Measurements from ENCODE around the gene OR8B2. TPM values are rescaled to one million over a fixed set of nuclear protein-coding genes. Genes with fewer than 3 reads are reported as not detected.
"Not testable (repeated sequence)": the region's sequence is repeated elsewhere in the genome, so short reads cannot be mapped to it uniquely, and the experiment has no call there.

The OR8B2 gene
- total RNA-seq, 1 donor from 2014 or later = not detected

- no peak overlapping the region for H3K4me3 Mint-ChIP-seq
- POLR2A ChIA-PET = no interaction called here
- no peaks in the 10 kb centered on the region for H3K9me3 Mint-ChIP-seq
- no peak for TF ChIP-seq CTCF (IDR thresholded peaks at IDR 0.05)
- H3K27me3 Mint-ChIP-seq = no peaks in the 10 kb centered on the region
- CTCF ChIA-PET = no interaction called here
- intact Hi-C loops (cut with micrococcal nuclease) = no loop called here
- no peaks in the 10 kb centered on the region for H3K4me1 Mint-ChIP-seq
- H3K27ac Mint-ChIP-seq = no peak overlapping the region
- no peaks in the 10 kb centered on the region for H3K36me3 Mint-ChIP-seq (ENCODE audit: low read depth)
- ATAC-seq (ENCODE audit: low read depth) (no peak), DNase-seq (no peak)
These were observed 10.1 kb upstream of the OR8B2 start for GRCh38 chr11:124394408-124394807.

DNA sequence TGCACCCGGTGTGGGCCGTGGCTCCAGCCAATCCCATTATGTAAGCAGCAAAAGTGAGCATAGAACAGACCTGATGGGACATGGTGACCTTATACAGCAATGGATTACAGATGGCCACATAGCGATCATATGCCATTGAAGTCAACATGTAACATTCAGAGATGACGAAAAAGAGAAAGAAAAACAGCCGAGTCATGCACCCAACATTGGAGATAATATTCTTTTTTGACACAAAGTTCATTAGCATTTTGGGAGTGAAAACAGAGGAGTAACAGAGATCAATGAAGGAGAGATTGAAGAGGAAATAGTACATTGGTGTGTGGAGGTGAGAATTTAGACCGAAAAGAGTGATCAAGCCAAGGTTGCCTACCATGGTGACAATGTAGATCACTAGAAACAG is 1.4 kb downstream of the OR8B2 start:
- CTCF ChIA-PET; H3K4me3 Mint-ChIP-seq; H3K9me3 Mint-ChIP-seq; DNase-seq; H3K4me1 Mint-ChIP-seq; H3K27me3 Mint-ChIP-seq; POLR2A ChIA-PET; H3K27ac Mint-ChIP-seq; intact Hi-C loops (cut with micrococcal nuclease); ATAC-seq (ENCODE audit: low read depth); H3K36me3 Mint-ChIP-seq (ENCODE audit: low read depth): not testable (repeated sequence)

DNA sequence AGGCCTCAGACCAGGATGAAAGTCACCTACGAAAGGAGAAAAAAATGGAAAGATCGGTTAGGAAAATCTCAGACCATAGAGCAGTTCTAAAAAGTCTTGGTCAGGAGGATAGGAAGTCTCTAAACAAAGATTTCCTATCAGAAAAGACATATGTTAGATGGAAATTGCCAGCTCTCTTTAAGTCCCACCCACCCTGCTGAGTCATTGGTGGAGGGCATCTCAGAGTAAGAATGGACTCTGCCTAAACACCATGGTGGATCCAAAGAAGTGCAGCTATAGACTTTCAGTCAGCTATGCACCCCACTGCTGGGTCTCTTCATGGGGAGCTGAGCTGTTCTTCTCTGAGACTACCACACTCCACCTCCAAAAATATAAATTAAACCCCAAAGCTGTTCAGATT is 3.7 kb downstream of the OR8B2 start:
- H3K27me3 Mint-ChIP-seq = no peaks in the 10 kb centered on the region
- ChIA-PET CTCF (no interaction called here), POLR2A (no interaction called here)
- no peak for DNase-seq
- no peaks in the 10 kb centered on the region for H3K4me1 Mint-ChIP-seq
- ATAC-seq (ENCODE audit: low read depth) = no peak
- H3K9me3 Mint-ChIP-seq = no peaks in the 10 kb centered on the region
- H3K27ac Mint-ChIP-seq = no peak overlapping the region
- no peak overlapping the region for H3K4me3 Mint-ChIP-seq
- no peaks in the 10 kb centered on the region for H3K36me3 Mint-ChIP-seq (ENCODE audit: low read depth)
- no peak for TF ChIP-seq CTCF (IDR thresholded peaks at IDR 0.05)
- intact Hi-C loops (cut with micrococcal nuclease) = no loop called here

DNA sequence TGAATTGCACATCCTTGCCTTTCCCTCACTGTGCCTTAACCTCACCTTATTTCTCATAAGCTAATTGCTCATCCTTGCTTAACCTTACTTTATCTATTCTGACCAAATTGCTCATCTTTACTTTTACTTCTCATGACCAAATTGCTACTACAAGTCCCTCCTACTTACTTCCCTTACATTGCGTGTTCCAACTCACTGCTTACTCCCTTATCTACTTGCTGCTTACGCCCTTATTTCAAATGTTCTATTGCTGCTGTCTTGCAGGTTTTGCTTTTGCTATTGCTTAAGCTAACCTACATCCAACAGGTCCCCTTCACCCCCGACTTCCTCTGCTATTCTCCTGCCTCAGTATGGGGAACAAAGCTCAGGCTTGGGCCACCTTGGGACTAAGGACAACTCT is 8.0 kb downstream of the OR8B2 start:
- ATAC-seq (ENCODE audit: low read depth) (no peak), DNase-seq (no peak)
- no peaks in the 10 kb centered on the region for H3K36me3 Mint-ChIP-seq (ENCODE audit: low read depth)
- POLR2A ChIA-PET = no interaction called here
- CTCF ChIA-PET = no interaction called here
- TF ChIP-seq CTCF (IDR thresholded peaks at IDR 0.05) = no peak
- H3K4me1 Mint-ChIP-seq = no peaks in the 10 kb centered on the region
- H3K4me3 Mint-ChIP-seq = no peak overlapping the region
- H3K27me3 Mint-ChIP-seq = no peaks in the 10 kb centered on the region
- intact Hi-C loops (cut with micrococcal nuclease) = no loop called here
- no peaks in the 10 kb centered on the region for H3K9me3 Mint-ChIP-seq
- H3K27ac Mint-ChIP-seq = no peak overlapping the region

GRCh38 chr11:124359566-124359965 is 24.7 kb downstream of the OR8B2 start:
- H3K4me3 Mint-ChIP-seq = no peak overlapping the region
- TF ChIP-seq CTCF (IDR thresholded peaks at IDR 0.05) = no peak
- intact Hi-C loops (cut with micrococcal nuclease) = no loop called here
- no peak for DNase-seq
- no peaks in the 10 kb centered on the region for H3K27me3 Mint-ChIP-seq
- no peaks in the 10 kb centered on the region for H3K36me3 Mint-ChIP-seq (ENCODE audit: low read depth)
- peaks cover 2% of the 10 kb centered on the region for H3K9me3 Mint-ChIP-seq
- ChIA-PET CTCF (no interaction called here), POLR2A (no interaction called here)
- no peak for ATAC-seq (ENCODE audit: low read depth)
- no peak overlapping the region for H3K27ac Mint-ChIP-seq
- peaks cover 3% of the 10 kb centered on the region for H3K4me1 Mint-ChIP-seq

GRCh38 chr11:124346311-124346955 is 37.9 kb downstream of the OR8B2 start:
- intact Hi-C loops (cut with micrococcal nuclease) = no loop called here
- CTCF ChIA-PET = no interaction called here
- TF ChIP-seq CTCF (IDR thresholded peaks at IDR 0.05) = no peak
- H3K27ac Mint-ChIP-seq = no peak overlapping the region
- H3K9me3 Mint-ChIP-seq = peaks cover 5% of the 10 kb centered on the region
- H3K4me3 Mint-ChIP-seq = no peak overlapping the region
- POLR2A ChIA-PET = no interaction called here
- H3K36me3 Mint-ChIP-seq (ENCODE audit: low read depth) = no peaks in the 10 kb centered on the region
- no peaks in the 10 kb centered on the region for H3K4me1 Mint-ChIP-seq
- no peak for ATAC-seq (ENCODE audit: low read depth)
- H3K27me3 Mint-ChIP-seq = no peaks in the 10 kb centered on the region
- DNase-seq = no peak
